ENCODE data around the gene VPS13D. TPM values are rescaled to one million over a fixed set of nuclear protein-coding genes. Genes with fewer than 3 reads are reported as not detected.

The VPS13D gene
- total and polyA plus RNA-seq, 2 donors from 2014 or later = 19.4 to 75.8 TPM

DNA sequence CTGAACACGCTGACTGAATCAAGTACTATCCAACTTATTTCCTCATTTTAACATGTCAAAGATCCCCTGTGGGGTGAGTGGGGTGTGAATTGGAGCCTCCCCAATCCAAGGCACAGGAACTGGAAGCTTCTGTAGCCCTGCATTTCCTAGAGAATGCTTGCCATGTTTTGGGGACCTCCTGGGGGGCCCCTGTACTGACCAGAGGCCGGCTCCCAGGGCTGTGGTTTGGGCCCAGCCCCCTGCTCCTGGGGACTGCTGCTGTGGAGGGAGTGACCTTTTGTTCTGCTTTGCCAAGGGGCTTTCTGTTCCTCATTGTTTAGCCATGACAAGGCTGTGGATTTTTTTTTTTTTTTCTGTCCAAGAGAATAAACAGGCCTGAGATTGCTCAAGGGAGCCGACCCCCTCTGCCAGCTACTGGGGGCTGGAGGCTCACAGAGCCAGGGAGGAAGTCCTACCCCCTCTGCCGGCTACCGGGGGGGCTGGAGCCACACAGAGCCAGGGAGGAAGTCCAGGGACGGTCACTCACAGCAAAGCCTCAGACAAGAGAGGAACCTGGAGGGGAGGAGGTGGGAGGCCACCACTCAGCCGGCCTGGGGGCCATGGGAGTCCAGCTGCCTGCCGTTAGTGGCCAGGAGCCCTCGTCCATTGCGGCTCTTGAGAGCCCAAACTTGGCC is 45.7 kb upstream of the VPS13D start:
- TF ChIP-seq, protein P1, sequence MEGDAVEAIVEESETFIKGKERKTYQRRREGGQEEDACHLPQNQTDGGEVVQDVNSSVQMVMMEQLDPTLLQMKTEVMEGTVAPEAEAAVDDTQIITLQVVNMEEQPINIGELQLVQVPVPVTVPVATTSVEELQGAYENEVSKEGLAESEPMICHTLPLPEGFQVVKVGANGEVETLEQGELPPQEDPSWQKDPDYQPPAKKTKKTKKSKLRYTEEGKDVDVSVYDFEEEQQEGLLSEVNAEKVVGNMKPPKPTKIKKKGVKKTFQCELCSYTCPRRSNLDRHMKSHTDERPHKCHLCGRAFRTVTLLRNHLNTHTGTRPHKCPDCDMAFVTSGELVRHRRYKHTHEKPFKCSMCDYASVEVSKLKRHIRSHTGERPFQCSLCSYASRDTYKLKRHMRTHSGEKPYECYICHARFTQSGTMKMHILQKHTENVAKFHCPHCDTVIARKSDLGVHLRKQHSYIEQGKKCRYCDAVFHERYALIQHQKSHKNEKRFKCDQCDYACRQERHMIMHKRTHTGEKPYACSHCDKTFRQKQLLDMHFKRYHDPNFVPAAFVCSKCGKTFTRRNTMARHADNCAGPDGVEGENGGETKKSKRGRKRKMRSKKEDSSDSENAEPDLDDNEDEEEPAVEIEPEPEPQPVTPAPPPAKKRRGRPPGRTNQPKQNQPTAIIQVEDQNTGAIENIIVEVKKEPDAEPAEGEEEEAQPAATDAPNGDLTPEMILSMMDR (IDR thresholded peaks at IDR 0.05; ENCODE audit: borderline replicate concordance, extremely low read depth, insufficient read depth) = no peak
- FAIRE-seq (no peak), DNase-seq (peak; percentile 59 to 96 (median 76))
- no peaks in the 10 kb centered on the region for H3K36me3 ChIP-seq (ENCODE audit: control insufficient read depth in 2 of 3, insufficient read depth in 3 of 3, low read length in 3 of 3)
- H3K4me1 ChIP-seq (ENCODE audit: control insufficient read depth in 2 of 3, insufficient read depth in 2 of 3, low read depth in 1 of 3, low read length in 3 of 3) = peaks cover 0 to 33% (median 0%) of the 10 kb centered on the region in 3 donors
- H3K4me3 ChIP-seq (ENCODE audit: low read length in 3 of 3) = no peak overlapping the region
- H3K27ac ChIP-seq (ENCODE audit: low read depth in 2 of 2, low read length in 2 of 2) = peak overlapping the region; percentile 83 to 94
- intact Hi-C loops (cut with DNase I) = no loop called here
- peak overlapping the region in 1 of 3 donors; percentile 48 for H3K9ac ChIP-seq (ENCODE audit: low read length in 3 of 3)
- H3K27me3 ChIP-seq (ENCODE audit: control insufficient read depth, insufficient read depth, low read length) = no peaks in the 10 kb centered on the region
- no peaks in the 10 kb centered on the region for H3K9me3 ChIP-seq (ENCODE audit: control insufficient read depth in 2 of 3, insufficient read depth in 1 of 3, low read length in 3 of 3)

DNA sequence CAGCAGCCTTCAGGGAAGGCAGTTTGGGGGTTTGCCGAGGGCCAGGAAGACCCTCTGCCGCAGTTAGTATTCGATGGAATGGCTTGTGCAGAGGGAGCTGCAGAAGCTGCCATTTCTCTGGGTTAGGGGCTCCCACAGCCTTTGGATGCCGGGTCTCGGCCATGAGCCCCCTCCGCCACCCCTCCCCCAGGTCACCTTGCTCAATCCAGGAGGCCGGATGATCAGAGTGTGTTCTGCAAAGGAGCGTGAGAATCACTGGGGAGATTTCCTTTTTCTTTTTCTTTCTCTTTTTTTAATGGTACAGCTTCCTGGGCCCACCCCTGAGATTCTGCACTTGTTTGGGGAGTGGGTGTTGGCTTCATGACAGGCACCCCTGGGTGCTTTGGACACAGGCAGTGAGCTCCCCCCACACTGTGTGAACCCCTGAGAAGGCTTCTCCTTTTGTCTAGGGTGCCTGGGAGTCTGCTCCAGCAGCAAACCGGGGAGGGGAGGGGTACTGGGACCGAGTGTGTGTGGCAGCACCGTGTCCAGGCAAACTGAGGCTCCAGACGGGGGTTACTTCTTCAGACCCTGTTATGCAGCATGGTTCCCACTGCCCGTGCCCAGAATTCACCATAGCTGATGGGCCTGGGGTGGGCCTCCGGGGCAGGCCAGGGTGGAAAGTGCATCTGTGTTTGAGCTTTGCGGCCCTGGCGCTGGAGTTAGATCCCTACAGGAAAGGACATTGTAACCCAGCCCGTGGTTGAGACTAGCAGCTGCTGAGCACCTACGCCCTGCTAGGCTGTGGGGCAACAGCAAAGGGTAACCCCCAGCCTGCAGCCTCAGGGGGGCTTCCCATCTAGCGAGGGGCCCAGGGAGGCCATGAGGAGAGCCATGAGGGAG is 44.6 kb upstream of the VPS13D start:
- intact Hi-C loops (cut with DNase I) = no loop called here
- Histone ChIP-seq H3K9me3 (ENCODE audit: control insufficient read depth in 2 of 3, insufficient read depth in 1 of 3, low read length in 3 of 3) (no peaks in the 10 kb centered on the region), H3K4me3 (ENCODE audit: low read length in 3 of 3) (no peak overlapping the region), H3K4me1 (ENCODE audit: control insufficient read depth in 2 of 3, insufficient read depth in 2 of 3, low read depth in 1 of 3, low read length in 3 of 3) (peaks cover 0 to 32% (median 0%) of the 10 kb centered on the region in 3 donors), H3K9ac (ENCODE audit: low read length in 3 of 3) (no peak overlapping the region), H3K36me3 (ENCODE audit: control insufficient read depth in 2 of 3, insufficient read depth in 3 of 3, low read length in 3 of 3) (peaks cover 0 to 2% (median 0%) of the 10 kb centered on the region in 3 donors), H3K27me3 (ENCODE audit: control insufficient read depth, insufficient read depth, low read length) (no peaks in the 10 kb centered on the region), H3K27ac (ENCODE audit: low read depth in 2 of 2, low read length in 2 of 2) (peak overlapping the region; percentile 83 to 94)
- FAIRE-seq = no peak
- DNase-seq = no peak
- TF ChIP-seq, protein P1 (IDR thresholded peaks at IDR 0.05; ENCODE audit: borderline replicate concordance, extremely low read depth, insufficient read depth) = no peak

DNA sequence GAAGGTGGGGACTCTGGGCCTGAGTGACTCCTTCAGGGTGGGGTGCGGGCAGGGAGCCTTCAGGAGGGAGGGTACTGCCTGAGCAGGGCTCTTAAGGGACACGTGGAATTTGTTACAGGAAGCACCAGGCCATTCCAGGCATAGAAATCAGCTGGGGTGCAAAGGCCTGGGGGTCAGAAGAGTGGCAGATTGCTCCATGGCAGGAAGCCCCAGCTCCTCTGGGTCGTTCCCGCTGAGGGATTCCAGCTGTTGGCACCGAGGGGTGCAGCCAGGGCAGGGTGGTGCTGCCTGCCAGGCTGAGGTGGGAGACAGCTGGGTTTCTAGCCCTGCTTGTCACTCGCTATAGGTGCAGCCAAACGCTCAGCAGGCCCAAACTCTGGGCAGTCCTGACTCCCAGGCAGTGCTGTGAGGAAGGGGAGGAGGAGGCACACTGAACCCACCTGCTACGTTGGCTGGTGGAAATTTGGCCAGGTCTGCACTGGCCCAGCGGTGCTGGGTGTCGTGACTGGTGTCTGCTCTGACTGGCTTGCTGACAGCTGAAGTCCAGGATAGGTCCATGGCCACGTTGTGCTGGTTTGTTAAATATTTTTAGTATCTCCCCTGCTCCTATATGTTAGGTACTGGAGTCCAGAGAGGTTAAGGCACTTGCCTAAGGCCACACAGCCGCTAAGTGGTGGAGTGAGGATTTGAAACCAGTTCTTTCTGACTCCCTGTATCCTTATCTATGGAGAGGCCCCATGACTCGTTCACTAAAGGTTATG is 43.7 kb upstream of the VPS13D start:
- DNase-seq (no peak), FAIRE-seq (no peak)
- H3K9ac ChIP-seq (ENCODE audit: low read length in 3 of 3) = no peak overlapping the region

More for the DNA sequence above, 43.7 kb upstream of the VPS13D start:
- intact Hi-C loops (cut with DNase I) = no loop called here
- Histone ChIP-seq H3K27ac (ENCODE audit: low read depth in 2 of 2, low read length in 2 of 2) (peak overlapping the region in 1 of 2 donors; percentile 94), H3K4me3 (ENCODE audit: low read length in 3 of 3) (no peak overlapping the region), H3K4me1 (ENCODE audit: control insufficient read depth in 2 of 3, insufficient read depth in 2 of 3, low read depth in 1 of 3, low read length in 3 of 3) (peaks cover 0 to 29% (median 0%) of the 10 kb centered on the region in 3 donors), H3K9me3 (ENCODE audit: control insufficient read depth in 2 of 3, insufficient read depth in 1 of 3, low read length in 3 of 3) (no peaks in the 10 kb centered on the region), H3K27me3 (ENCODE audit: control insufficient read depth, insufficient read depth, low read length) (no peaks in the 10 kb centered on the region), H3K36me3 (ENCODE audit: control insufficient read depth in 2 of 3, insufficient read depth in 3 of 3, low read length in 3 of 3) (peaks cover 0 to 2% (median 0%) of the 10 kb centered on the region in 3 donors)
- TF ChIP-seq, protein P1 (IDR thresholded peaks at IDR 0.05; ENCODE audit: borderline replicate concordance, extremely low read depth, insufficient read depth) = no peak

All from kidney (tissue), 14 donors.